A549 treated with Hydrocortisone at 1 μM for 4 hours (cell line): Measurements from ENCODE around the gene HMGB3. TPM values are rescaled to one million over a fixed set of nuclear protein-coding genes. Genes with fewer than 3 reads are reported as not detected.

ENCODE experiments used
- total RNA-seq: library from RNA; stranded (reverse); fragments of 200-300 nt; extraction: Qiagen RNA extraction; gene quantifications from 5 replicates; pipeline ENCODE4 v1.2.3, GENCODE V29; 2022

Gene HMGB3
- 125 to 150 TPM (median 145 TPM) in 5 replicates for total RNA-seq

GRCh38 chrX:150982788-150983520 is at the start of gene HMGB3:
HMGB3 (plus strand) TSS chrX:150983335; CDS start chrX:150985600, 2,265 bp downstream.

Other genes starting within 250 kb of the HMGB3 start
- gene CD99L2, start 84.7 kb upstream of the HMGB3 start, total RNA-seq, result 51.3 to 66.0 TPM (median 54.0 TPM) in 5 replicates
- gene GPR50, start 193.2 kb downstream of the HMGB3 start, total RNA-seq, result 0.13 to 0.32 TPM (median 0.24 TPM) in 5 replicates